PC-9 (cell line): Measurements from ENCODE around the gene PRKCA.

Source experiments
- EZH2 ChIP-seq: fragments of 200-600 bp; sonication (generic); IDR thresholded peaks from 2 replicates; pipeline ENCODE4 v1.8.0; 2017; ENCODE audit warnings: antibody characterized with exemption, low read depth
- TF ChIP-seq, protein P1 (sequence below): fragments of 200-600 bp; sonication (generic); conservative IDR thresholded peaks from 2 replicates; pipeline ENCODE4 v1.6.1; 2017; ENCODE audit warnings: mixed run types, antibody characterized with exemption, mild to moderate bottlenecking, moderate library complexity

DNA sequence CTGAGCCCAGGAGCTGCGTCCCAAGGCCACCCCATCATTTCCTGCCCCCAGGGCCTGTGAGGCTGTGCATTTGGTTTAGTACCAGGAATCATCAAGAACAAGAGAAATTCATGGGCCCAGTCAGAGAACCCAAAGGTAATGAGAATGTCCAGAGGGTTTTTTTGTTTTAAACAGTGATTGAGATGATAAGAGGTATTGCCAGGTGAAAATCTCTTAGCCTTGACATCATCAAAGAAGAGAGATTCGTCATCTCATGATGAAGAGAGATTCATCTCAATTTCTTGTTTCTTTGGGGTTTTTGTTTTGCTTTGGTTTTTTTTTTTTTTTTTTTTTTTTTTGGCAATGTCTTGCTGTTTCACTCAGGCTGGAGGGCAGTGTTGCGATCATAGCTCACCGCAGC lies 361.9 kb downstream of the PRKCA start:
- TF ChIP-seq, protein P1, sequence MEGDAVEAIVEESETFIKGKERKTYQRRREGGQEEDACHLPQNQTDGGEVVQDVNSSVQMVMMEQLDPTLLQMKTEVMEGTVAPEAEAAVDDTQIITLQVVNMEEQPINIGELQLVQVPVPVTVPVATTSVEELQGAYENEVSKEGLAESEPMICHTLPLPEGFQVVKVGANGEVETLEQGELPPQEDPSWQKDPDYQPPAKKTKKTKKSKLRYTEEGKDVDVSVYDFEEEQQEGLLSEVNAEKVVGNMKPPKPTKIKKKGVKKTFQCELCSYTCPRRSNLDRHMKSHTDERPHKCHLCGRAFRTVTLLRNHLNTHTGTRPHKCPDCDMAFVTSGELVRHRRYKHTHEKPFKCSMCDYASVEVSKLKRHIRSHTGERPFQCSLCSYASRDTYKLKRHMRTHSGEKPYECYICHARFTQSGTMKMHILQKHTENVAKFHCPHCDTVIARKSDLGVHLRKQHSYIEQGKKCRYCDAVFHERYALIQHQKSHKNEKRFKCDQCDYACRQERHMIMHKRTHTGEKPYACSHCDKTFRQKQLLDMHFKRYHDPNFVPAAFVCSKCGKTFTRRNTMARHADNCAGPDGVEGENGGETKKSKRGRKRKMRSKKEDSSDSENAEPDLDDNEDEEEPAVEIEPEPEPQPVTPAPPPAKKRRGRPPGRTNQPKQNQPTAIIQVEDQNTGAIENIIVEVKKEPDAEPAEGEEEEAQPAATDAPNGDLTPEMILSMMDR: no peak
- TF ChIP-seq EZH2: no peak
